ENCODE measurements around the gene MARK1.
"Not testable (repeated sequence)": the region's sequence is repeated elsewhere in the genome, so short reads cannot be mapped to it uniquely, and the experiment has no call there.

Gene MARK1

DNA sequence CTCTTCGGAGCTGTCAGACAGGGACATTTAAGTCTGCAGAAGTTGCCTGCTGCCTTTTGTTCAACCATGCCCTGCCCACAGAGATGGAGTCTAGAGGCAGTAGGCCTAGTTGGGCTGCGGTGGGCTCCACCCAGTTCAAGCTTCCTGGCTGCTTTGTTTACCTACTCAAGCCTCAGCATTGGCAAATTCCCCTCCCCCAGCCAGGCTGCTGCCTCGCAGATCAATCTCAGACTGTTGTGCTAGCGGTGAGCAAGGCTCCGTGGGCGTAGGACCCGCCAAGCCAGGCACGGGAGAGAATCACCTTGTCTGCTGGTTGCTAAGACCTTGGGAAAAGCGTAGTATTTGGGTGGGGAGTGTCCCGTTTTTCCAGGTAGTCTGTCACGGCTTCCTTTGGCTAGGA, 83.2 kb downstream of the MARK1 start:
- DNase-seq (ENCODE audit: low read depth, low spot score): not testable (repeated sequence)

DNA sequence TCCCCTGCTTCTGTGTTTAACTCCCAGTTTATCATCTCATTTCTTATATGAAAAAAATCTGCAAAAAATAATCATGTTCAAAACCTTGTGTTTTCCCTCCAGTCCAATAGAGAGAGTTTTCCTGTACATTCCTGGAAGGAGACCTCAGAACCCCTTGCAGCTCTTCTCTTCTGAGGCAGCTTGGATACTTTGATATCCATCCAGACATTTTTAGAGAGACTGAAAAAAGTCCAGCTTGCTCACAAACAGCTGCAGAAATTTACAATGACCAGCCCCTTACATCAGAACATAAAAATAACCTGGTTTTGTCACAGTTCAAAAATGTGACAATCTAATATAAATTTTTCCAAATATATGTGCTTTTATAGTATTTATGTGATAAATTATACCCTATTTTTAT, 88.9 kb downstream of the MARK1 start:
- no peak for DNase-seq (ENCODE audit: low read depth, low spot score)

DNA sequence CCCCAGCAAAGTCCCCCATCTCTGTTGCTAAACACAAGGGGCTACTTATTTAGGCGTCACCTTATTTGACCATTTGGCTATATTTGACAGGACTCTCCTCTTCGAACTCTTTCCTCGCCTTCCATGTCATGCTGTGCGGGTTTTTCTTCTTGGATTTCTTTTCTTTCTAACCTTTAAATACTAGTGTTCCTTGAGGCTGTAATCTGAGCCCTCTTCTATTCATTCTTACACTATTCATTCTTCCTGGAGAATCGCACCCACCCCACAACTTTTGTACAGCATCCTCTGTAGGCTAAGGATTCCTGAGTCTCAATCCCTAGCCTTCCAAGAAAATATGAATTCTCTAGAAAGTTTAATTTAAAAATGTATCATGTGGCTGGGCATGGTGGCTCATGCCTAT, 100.5 kb downstream of the MARK1 start:
- no peak for DNase-seq (ENCODE audit: low read depth, low spot score)

DNA sequence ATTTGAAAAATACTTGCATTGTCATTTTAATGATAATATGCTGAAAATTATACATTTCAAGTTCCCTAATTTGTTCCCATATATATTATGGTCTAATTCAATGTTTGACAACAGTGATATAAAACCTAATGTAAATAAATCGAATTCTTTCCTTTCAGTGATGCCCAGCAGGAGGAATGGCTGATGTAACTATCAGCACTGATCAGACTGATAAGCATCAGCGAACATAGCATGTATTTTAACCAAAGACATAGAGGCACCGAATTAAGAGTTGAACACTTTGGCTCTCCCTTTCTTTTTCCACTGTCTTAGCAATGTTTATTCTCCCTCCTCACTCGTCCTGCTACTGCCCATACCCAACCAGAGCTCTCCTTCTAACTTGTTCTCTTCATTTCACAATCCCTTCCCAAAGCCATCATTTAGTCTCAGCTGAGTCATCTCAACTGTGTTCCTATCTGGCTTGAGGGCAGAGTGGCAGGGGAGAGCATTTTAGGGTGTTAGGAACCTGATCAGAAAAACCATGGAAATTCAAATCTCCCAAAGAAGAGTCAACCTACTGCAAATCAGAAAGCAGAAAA, 103.4 kb downstream of the MARK1 start:
- DNase-seq (ENCODE audit: low read depth, low spot score): no peak

DNA sequence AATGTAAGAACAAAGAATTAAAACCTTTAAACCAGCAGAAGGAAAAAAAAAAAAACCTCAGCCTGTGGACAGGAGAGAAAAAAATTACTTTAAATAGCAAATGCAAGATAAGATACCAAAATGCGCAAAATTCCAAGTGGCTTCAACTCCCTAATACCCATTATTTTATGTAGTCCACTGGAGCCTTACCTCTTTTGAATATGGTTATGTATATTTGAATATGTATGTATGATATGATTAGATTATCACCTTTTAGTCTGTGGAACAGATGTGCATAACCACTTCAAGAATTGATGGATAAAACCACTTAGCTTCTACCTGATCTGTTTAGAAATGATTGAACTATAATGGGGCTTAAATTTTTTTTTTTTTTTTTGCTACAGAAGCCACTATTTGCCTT, 109.8 kb downstream of the MARK1 start:
- no peak for DNase-seq (ENCODE audit: low read depth, low spot score)

DNA sequence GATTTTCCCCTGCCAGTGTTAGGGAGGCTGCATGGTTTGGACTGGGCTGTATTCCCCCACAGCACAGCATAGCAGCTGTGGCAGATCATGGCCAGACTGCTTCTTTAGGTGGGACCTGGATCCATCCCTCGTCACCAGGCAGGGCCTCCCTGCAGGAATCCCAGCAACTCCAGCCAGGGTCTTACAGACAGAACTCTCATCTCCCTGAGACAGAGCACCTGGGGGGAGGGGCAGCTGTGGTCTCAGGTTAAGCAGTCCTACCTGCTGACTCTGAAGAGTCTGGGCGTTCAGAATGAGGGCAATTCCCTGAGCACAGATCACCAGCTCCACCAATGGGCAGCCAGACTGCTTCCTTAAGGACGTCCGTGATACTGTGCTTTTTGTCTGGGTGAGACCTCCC, 114.3 kb downstream of the MARK1 start:
- DNase-seq (ENCODE audit: low read depth, low spot score): no peak

DNA sequence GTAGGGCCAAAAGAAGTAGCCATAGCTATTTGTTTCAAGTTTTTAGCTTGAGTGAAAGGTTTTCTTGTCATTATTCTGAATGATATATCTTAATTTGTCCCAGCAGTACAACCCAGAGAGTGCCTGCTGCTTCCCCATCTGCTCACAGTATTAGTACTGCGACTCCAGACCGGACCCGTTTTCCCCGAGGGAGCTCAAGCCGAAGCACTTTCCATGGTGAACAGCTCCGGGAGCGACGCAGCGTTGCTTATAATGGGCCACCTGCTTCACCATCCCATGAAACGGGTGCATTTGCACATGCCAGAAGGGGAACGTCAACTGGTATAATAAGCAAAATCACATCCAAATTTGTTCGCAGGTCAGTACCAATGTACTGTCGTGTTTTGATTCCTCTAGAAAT, 125.1 kb downstream of the MARK1 start:
- DNase-seq (ENCODE audit: low read depth, low spot score): no peak

DNA sequence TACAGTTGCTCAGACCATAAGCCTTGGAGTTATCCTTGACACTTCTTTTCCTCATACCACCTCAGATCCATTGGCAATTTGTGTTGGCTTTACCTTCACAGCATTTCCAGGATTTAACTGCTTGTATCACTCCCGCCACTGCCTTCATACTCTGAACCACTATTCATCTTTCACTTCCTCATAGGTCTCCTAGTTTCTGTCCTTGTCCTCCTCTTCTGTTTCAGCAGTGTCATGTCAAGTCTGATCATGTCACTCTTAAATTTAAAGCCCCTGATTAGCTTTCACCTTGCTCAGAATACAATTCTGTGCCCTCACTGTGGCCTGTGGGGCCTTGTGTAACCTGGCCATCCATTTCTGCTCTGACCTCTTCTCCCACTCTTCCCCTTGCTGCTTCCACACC, 127.6 kb downstream of the MARK1 start:
- no peak for DNase-seq (ENCODE audit: low read depth, low spot score)

DNA sequence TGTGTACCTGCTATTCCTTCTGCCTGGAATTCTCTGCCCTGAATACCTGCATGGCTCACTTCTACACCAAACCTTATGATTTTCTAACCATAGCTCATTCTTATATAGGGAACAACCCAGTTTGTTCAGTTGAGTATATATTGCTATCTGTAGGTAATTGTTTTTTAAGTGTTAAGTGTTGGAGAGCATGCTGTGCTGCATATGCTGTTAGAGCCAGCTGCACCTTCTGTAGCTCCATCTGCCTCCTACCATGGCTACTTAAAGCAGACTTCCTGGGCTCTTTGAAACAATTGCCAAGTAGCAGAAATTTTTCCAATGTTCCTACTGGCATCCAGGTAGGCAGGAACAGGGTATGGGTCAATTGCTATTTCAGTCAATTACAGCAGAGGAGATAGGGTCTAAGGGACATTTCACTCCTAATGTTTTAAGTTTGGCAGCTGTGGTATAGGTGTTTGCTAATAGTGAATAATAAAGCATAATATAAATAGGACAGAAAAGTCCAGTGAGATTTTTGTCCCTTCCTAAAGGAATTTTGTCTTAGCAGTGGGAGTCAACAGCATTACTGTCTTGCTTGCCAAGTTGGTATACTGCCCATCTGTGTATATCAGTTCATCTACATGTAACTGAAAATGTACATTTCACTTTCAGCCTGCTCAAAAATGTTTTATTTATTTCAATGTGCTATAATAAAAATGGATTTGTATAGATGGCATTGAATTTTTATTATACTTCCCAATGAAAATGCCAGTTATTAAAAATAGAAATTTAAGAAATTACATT, 128.2 kb downstream of the MARK1 start:
- no peak for DNase-seq (ENCODE audit: low read depth, low spot score)

DNA sequence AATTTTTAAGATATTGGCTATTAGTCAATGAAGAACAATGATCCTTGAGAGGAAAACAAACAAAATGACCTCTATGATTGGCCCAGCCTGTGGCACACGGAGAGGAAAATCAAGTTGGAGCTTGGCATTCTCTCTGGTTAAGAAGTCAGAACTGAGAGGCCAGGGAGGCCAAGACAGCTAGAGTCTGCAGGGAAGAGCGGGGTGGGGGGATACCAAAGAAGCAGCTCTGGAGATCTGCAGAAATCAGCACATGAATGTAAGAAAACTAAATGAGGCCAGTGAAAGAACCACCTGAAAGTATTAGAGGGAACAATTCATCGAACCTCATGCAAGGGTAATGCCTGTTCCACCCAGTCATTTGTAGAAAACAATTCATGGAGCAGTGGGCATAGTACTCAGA, 138.4 kb downstream of the MARK1 start:
- DNase-seq (ENCODE audit: low read depth, low spot score): no peak

DNA sequence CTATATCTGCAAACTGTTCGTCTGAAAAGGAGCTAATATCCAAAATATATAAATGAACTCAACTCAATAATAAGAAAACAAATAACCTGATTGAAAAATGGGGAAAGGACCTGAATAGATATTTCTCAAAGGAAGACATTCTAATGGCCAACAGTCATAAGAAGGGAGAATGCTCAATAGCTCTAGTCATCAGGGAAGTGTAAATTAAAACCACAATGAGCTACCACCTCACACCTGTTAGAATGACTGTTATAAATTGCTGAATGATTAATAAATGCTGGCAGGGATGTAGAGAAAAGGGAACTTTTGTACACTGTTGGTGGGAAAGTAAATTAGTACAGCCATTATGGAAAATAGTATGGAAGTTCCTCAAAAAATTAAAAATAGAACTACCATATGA, 141.1 kb downstream of the MARK1 start:
- no peak for DNase-seq (ENCODE audit: low read depth, low spot score)

DNA sequence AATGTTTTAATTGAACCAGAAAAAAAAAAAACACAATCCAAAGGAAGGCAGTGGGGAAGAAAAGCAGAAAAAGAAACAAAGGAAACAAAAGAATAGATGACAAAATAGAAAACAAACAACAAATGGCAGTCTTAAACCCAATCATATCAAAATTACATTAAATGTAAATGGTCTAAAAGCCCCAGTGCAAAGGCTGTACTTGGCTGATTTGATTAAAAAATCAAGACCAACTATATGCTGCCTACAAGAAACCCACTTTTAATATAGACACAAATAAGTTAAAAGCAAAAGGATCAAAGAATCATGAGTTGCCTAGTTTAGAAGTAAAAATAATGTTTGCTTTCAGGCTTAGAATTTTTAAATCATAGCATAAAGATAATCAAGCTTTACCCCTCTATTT, 142.4 kb downstream of the MARK1 start:
- no peak for DNase-seq (ENCODE audit: low read depth, low spot score)

DNA sequence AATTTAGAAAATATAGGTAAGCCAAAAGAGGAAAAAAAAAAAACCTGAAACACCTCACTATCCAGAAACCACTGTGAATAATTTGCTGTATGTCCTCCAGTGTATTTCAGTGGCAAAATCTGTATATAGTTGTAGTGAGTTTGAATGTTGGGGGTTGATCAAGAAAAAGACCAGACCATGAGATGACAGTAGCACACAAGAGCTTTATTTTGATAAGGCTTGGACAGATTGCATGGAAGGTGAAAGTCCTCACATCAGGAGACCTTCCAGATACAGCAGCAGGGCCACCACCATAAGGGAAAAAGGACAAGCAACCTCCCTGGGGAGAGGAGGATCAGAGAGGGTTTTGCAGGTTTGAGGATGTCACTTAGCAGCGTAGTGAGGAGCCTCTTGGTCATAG, 146.0 kb downstream of the MARK1 start:
- no peak for DNase-seq (ENCODE audit: low read depth, low spot score)

DNA sequence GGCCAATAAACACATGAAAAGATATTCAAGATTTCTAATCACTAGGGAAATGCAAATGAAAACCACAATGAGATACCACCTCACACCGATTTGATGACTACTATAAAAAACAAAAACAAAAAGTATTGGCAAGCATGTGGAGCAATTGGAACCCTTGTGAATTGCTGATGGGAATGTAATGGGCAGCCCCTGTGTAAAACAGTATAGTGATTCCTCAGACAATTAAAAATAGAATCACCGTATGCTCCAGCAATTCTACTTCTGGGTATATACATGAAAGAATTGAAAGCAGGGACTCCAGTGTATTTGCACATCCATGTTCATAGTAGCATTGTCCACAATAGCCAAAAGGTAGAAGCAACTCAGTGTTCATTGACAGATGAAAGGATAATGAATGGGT, 149.3 kb downstream of the MARK1 start:
- no peak for DNase-seq (ENCODE audit: low read depth, low spot score)

DNA sequence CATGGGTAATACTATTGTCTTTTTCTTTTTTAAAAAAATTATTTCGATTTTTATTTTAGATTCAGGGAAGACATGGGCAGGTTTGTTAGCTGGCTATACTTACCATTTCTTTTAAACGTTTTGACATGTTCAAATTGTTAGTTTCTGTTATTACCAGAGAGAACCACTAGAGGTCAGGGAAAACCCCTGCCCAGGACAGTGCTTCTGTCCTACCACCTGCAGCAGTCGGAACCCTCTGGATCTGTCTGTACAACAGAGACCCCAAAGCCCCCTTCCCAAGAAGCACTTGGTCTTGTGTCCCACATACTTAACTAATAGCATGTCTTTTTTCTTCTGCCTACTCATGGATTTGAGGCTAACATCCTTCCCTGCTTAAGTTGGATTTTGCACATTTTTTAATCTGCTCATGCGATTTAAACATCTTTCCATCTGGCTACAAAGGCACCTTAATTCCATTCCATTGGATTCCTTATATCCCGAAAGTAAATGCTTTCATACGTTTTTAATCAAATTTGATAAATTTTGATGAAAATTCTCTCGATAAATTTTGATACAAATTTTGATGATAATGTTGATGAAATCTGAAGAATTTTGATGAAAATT, 152.2 kb downstream of the MARK1 start:
- no peak for DNase-seq (ENCODE audit: low read depth, low spot score)

DNA sequence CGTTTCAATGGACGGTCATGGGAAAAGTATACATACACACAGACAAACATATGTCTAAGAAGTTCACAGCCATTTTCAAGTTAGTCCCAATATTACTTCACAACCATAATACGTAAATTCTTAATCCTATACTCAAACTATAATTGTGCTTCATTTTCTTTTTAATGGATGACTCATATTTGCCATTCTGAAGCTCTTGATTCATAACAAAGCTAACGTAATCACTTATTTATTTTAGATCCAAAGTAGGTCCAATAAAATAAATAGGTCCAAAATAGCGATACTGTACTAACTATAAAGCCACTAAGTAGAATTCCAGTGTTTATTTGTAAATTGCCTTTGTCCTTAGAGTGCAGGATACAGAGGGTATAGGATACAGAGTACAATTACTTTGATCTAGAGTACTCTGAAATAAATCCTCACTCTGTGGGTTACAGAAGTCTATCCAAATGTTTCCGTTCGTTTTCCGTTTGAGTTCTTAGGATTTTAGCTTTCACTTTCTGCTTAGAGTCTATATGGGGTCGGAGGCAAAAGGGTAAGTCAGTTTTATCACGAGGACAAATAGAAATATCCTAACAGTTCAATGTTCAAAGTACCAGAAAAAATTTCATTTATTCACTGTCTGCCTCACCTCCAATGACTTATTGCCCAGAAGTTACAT, 153.4 kb downstream of the MARK1 start:
- DNase-seq (ENCODE audit: low read depth, low spot score): no peak

DNA sequence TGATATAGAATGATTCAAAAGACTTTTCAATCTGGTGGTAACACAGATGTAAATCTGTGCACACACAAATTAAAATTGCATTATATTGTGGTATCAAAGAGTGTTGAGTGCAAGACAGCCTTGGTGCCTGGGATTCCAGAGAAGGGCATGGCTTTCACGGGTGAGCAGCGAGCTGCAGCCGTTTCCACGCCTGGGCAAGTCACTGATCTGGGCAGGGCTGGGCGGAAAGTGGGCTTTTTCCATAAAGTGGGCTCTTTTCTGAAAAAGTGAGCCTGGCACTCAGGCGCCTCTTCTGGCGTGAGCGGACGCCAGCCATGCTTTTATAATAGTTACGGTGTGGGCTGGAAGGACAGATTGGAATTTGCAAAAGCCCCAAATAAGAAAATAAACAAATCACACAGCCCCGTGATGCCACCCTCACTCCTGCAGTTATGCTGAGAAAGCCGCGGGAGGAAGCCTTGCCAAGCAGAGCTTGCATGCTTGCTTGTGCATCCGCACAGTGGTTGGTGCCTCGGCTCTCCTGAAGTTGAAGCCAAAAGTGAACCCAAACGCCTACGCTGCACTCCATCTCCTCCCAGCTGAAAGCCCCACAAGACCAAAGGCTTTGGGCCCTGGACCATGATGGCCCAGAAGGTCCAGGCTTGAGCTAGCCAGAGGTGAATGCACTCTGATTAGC, 155.1 kb downstream of the MARK1 start:
- no peak for DNase-seq (ENCODE audit: low read depth, low spot score)

DNA sequence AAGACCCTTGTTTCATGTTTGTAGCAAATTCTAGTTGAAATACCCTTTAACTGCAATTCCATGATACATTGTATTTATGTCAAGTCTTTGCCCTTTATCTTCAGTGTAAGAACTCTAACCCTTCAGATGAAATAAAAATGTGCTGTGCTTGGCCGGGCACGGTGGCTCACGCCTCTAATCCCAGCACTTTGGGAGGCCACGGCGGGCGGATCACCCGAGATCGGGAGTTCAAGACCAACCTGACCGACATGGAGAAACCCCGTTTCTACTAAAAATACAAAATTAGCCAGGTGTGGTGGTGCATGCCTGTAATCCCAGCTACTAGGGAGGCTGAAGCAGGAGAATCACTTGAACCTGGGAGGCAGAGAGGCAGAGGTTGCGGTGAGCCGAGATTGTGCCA, 155.8 kb downstream of the MARK1 start:
- DNase-seq (ENCODE audit: low read depth, low spot score): not testable (repeated sequence)

DNA sequence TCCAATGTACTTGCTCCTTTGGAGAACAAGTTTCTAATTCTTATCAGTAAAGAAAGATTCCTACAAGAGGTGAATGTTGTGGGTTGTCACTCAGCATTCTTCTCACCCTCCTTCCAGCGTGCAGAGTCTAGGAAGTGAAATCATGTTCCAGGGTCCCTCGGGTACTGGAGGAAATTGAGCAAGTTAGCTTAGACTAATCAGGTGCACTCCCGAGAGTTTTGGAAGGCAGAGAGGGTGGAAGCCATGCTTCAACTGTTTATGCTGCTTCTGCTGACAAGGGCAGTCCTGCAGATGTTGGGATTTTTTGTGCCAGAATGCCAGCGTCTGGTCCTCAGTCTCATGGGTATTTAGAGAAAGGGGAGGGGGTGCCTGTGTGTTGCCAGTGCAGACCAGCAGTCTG, 157.0 kb downstream of the MARK1 start:
- DNase-seq (ENCODE audit: low read depth, low spot score): no peak

DNA sequence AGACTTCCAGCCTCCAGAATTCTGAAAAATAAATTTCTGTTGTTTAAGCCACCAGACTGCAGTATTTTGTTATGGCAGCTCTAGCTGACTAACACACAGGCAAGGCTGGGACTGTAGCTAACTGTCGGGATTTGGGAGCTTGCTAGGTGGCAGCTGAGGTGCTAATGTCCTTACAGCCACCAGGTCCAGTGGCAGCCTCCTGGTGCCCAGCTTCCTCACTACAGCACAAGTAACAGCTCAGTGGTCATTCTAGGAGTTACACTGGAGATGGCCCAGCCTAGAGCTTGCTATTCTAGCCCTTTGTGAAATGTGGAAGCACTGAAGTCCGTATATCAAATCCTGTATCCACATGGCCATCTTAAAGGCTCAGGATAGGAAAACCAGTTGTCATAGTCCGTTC, 157.9 kb downstream of the MARK1 start:
- no peak for DNase-seq (ENCODE audit: low read depth, low spot score)

DNA sequence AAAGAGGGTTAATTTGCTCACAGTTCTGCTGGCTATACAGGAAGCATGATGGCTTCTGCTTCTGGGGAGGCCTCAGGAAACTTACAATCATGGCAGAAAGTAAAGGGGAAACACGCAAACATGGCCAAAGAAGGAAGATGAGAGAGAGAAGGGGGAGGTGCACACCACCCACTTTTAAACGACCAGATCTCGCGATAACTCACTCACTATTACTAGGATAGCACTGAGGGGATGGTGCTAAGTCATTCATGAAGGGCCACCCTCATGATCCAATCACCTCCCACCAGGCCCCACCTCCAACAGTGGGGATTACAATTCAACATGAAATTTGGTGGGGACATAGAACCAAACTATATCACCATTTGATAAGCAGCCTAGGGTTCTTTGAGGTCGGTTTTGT, 159.9 kb downstream of the MARK1 start:
- DNase-seq (ENCODE audit: low read depth, low spot score): no peak

DNA sequence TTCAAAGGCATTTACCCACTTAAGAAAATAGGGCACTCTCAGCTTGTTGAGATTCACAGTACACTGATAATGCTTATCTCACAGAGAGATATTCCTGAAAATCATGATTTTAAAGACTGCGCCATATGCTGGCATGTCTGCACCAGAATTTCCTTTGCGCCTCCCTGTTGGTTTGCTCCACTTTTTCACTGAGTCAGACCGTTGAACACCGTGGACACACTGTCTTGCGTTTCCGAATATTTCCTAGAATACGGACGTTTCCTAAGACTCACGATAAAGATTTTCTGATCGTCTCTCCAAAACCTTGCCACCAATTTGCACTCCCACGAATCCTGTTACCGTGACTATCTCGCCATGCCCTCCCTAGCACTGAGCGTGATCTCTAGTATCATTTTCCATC, 161.7 kb downstream of the MARK1 start:
- DNase-seq (ENCODE audit: low read depth, low spot score): no peak
